Right atrium auricular region (tissue), 2 donors: ENCODE measurements around the gene TOMM40. TPM values are rescaled to one million over a fixed set of nuclear protein-coding genes. Genes with fewer than 3 reads are reported as not detected.

Experiments
- DNase-seq: peaks from one replicate; pipeline ENCODE4 v3.0.0-alpha.2; 2019; ENCODE audit warnings: low spot score
- H3K27ac ChIP-seq, 2 donors: fragments of 200-600 bp; sonication (generic); 1 replicate in 1 of 2; 2 replicates in 1 of 2; pipeline ENCODE4 v1.5.1; 2016 to 2019
- H3K27me3 ChIP-seq, 2 donors: fragments of 200-600 bp; sonication (generic); one replicate each; pipeline versions ENCODE4 v1.5.1 to v1.6.0; 2017 to 2019
- H3K36me3 ChIP-seq: fragments of 200-600 bp; sonication (generic); one replicate; pipeline ENCODE4 v1.5.1; 2016
- H3K4me1 ChIP-seq, 2 donors: fragments of 200-600 bp; sonication (generic); one replicate each; pipeline versions ENCODE4 v1.5.1 to v1.6.0; 2017 to 2019
- H3K4me3 ChIP-seq, 2 donors: fragments of 200-600 bp; sonication (generic); 1 replicate in 1 of 2; 2 replicates in 1 of 2; pipeline ENCODE4 v1.5.1; 2017 to 2019; ENCODE audit warnings: mild to moderate bottlenecking in 1 of 2, moderate library complexity in 1 of 2
- H3K9me3 ChIP-seq, 2 donors: fragments of 200-600 bp; sonication (generic); one replicate each; pipeline ENCODE4 v1.5.1; 2019
- total RNA-seq, 2 donors: library from RNA; depleted of rRNA; stranded (reverse); fragments of >200 nt; gene quantifications; one replicate each; pipeline ENCODE4 v1.1.0, GENCODE V29; 2016
- TF ChIP-seq, protein P1 (sequence below), 2 donors: fragments of 200-600 bp; sonication (generic); IDR thresholded peaks; one replicate each; pipeline ENCODE4 v1.5.1; 2019; ENCODE audit warnings: antibody characterized with exemption in 2 of 2

Gene TOMM40
- total RNA-seq = 10 to 100 TPM; 33.7 to 39.0 TPM

DNA sequence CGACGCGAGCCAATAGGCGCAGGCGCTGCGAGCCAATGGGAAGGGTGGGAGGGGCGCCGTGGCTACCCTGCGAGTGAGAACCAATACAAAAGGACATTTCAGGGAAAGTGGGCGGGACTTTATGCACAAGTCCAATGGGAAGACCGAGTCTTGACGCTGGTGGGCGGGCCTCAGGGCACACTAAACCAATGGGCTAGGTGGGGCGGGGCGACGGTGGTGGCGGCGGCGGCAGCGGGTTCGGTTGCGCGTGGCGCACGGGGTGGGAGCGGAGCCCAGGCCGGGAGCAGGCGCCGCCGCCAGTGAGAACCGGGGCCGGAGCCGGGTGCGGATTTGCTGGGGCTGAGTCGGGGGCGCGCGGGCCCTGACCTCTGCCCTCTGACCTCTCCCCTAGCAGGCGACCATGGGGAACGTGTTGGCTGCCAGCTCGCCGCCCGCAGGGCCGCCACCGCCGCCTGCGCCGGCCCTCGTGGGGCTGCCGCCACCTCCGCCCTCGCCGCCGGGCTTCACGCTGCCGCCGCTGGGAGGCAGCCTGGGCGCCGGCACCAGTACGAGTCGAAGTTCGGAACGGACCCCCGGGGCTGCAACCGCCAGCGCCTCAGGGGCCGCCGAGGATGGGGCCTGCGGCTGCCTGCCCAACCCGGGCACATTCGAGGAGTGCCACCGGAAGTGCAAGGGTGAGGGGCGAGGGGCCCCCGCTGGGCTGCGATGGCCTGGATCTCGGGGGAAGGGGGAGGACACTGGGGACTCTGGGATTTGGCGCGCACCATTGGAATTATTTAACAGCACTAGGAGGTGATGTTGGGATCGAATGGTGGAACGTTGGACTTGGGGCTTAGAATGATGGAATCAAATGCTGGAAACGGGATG lies at the start of gene TOMM40:
TSS of gene TOMM40 (plus strand) at position 239 of the 867 bp plus-strand sequence. CDS start at position 401, 162 bp downstream.
- no peak for DNase-seq
- Histone ChIP-seq H3K4me3 (peak within 1 kb of the TSS; percentile 80 to 94), H3K27ac (peak within 1 kb of the TSS; percentile 87 to 93), H3K9me3 (no peaks in the 10 kb centered on the region), H3K36me3 (peaks cover 51% of the 10 kb centered on the region), H3K4me1 (peaks cover 0 to 25% of the 10 kb centered on the region in 2 donors), H3K27me3 (no peaks in the 10 kb centered on the region)
- TF ChIP-seq, protein P1, sequence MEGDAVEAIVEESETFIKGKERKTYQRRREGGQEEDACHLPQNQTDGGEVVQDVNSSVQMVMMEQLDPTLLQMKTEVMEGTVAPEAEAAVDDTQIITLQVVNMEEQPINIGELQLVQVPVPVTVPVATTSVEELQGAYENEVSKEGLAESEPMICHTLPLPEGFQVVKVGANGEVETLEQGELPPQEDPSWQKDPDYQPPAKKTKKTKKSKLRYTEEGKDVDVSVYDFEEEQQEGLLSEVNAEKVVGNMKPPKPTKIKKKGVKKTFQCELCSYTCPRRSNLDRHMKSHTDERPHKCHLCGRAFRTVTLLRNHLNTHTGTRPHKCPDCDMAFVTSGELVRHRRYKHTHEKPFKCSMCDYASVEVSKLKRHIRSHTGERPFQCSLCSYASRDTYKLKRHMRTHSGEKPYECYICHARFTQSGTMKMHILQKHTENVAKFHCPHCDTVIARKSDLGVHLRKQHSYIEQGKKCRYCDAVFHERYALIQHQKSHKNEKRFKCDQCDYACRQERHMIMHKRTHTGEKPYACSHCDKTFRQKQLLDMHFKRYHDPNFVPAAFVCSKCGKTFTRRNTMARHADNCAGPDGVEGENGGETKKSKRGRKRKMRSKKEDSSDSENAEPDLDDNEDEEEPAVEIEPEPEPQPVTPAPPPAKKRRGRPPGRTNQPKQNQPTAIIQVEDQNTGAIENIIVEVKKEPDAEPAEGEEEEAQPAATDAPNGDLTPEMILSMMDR (IDR thresholded peaks at IDR 0.05) = no peak

DNA sequence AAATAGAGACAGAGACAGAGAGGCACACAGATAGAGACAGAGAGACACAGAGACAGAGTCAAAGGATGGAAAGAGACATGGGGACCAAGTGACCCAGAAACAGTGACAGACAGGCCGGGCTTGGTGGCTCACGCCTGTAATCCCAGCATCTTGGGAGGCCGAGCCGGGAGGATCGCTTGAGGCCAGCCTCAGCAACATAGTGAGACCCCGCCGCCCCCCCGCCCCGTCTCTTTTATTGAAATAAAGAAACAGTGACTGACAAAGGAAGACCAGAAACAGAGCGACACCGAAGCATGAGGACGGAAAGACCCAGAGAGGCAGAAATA lies 45.8 kb upstream of the TOMM40 start:
- TF ChIP-seq, protein P1 (IDR thresholded peaks at IDR 0.05) = no peak
- Histone ChIP-seq H3K4me3 (peak overlapping the region; percentile 34 to 100), H3K4me1 (peaks cover 0 to 43% of the 10 kb centered on the region in 2 donors), H3K9me3 (no peaks in the 10 kb centered on the region), H3K36me3 (no peaks in the 10 kb centered on the region), H3K27me3 (no peaks in the 10 kb centered on the region), H3K27ac (peak overlapping the region; percentile 82 to 96)
- DNase-seq = no peak

DNA sequence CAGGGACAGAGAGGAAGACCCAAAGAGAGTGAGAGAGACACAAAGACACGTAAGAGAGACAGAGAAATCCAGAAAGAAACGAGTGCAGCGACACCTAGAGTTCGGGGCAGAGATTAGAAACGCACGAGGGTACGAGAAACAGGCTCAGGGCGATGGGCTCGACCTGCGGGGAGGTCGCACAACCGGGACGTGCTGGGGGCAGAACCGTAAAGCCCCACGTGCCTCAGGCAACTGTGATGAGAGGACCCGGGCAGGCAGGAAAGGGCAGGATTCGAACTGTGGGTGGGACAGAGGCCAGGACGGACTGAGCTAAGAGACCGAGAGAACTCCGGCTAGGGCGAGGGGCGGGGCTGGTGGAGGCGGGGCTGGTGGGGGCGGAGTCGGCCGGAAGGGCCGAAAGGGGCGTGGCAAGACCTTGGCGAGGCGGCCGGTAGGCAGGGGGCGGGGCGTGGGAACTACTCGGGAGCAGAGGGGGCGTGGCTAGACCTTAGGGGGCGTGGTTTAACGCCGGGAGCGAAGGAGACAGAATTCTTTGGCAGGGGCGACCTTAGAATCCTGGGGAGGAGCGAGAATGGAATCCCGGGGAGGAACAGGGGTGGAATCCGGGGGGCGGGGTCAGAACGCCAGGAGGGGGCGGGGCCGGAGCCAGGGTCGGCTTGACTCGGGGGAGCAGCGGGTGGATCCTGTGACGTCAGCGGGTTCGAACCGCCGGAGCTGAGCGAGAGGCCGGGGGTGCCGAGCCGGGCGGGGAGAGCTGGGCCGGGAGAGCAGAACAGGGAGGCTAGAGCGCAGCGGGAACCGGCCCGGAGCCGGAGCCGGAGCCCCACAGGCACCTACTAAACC lies 45.2 kb upstream of the TOMM40 start, which contains the start of gene NECTIN2:
TSS of gene NECTIN2 (plus strand) at position 686 of the 843 bp plus-strand sequence. CDS start 229 bp downstream, outside the sequence.
- Histone ChIP-seq H3K9me3 (no peaks in the 10 kb centered on the region), H3K36me3 (no peaks in the 10 kb centered on the region), H3K27me3 (no peaks in the 10 kb centered on the region), H3K4me1 (peaks cover 0 to 49% of the 10 kb centered on the region in 2 donors), H3K27ac (peak within 1 kb of the TSS; percentile 96 to 99), H3K4me3 (peak within 1 kb of the TSS; percentile 96 to 100)
- DNase-seq = peak; percentile 99
- TF ChIP-seq, protein P1 (IDR thresholded peaks at IDR 0.05) = peak; percentile 65 to 79

GRCh38 chr19:44846455-44847143 lies 44.5 kb upstream of the TOMM40 start:
- no peak for DNase-seq
- Histone ChIP-seq H3K9me3 (no peaks in the 10 kb centered on the region), H3K27me3 (no peaks in the 10 kb centered on the region), H3K27ac (peak overlapping the region; percentile 96 to 99), H3K4me3 (peak overlapping the region; percentile 96 to 100), H3K36me3 (no peaks in the 10 kb centered on the region), H3K4me1 (peaks cover 0 to 56% of the 10 kb centered on the region in 2 donors)
- TF ChIP-seq, protein P1 (IDR thresholded peaks at IDR 0.05) = no peak
